BE2C (cell line): ENCODE measurements around the gene MRRF.

Experiments used
- DNase-seq: peaks from one replicate; pipeline ENCODE4 v3.0.0-alpha.2; 2020
- H3K27me3 ChIP-seq: fragments of 250-450 bp; sonication (Bioruptor Pico); 2 replicates; pipeline ENCODE4 v1.5.1; 2020; ENCODE audit warnings: mild to moderate bottlenecking
- H3K36me3 ChIP-seq: fragments of 250-450 bp; sonication (Bioruptor Pico); 2 replicates; pipeline ENCODE4 v1.5.1; 2020; ENCODE audit warnings: mild to moderate bottlenecking
- H3K4me1 ChIP-seq: fragments of 250-450 bp; sonication (Bioruptor Pico); 2 replicates; pipeline ENCODE4 v1.5.1; 2020
- H3K4me3 ChIP-seq: 2 replicates; pipeline ENCODE4 v1.5.1; 2011; ENCODE audit warnings: low read depth, low read length
- H3K9me3 ChIP-seq: fragments of 250-450 bp; sonication (Bioruptor Pico); 2 replicates; pipeline ENCODE4 v1.5.1; 2020
- TF ChIP-seq, protein P1 (sequence below): IDR thresholded peaks from 2 replicates; pipeline ENCODE4 v1.5.1; 2012; ENCODE audit warnings: mild to moderate bottlenecking, low read depth, low read length

The MRRF gene

DNA sequence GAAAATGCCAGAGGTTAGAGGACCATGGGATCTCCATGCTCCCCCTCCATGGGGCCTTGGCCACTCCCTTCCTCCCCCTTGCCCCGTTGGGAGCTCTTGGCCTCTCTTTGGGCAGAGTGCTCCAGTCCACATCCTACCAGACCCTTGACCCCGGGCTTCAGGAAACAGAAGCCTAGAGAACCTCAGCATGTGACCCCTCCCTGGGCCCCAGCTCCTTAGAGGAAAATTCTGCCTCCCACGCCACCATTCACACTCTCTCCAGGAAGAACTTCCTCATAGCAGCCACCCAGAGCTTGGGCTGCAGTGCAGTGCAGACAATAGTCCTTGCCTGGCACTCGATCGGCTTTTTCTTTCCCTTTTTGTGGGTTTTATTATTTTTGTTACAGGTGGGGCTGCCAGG, 41.9 kb upstream of the MRRF start:
- TF ChIP-seq, protein P1, sequence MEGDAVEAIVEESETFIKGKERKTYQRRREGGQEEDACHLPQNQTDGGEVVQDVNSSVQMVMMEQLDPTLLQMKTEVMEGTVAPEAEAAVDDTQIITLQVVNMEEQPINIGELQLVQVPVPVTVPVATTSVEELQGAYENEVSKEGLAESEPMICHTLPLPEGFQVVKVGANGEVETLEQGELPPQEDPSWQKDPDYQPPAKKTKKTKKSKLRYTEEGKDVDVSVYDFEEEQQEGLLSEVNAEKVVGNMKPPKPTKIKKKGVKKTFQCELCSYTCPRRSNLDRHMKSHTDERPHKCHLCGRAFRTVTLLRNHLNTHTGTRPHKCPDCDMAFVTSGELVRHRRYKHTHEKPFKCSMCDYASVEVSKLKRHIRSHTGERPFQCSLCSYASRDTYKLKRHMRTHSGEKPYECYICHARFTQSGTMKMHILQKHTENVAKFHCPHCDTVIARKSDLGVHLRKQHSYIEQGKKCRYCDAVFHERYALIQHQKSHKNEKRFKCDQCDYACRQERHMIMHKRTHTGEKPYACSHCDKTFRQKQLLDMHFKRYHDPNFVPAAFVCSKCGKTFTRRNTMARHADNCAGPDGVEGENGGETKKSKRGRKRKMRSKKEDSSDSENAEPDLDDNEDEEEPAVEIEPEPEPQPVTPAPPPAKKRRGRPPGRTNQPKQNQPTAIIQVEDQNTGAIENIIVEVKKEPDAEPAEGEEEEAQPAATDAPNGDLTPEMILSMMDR, result no peak
- DNase-seq, result no peak
- no peaks in the 10 kb centered on the region for H3K36me3 ChIP-seq
- H3K9me3 ChIP-seq, result peaks cover 6% of the 10 kb centered on the region; the same call in 1 of the 2 replicates
- peaks cover 99% of the 10 kb centered on the region for H3K27me3 ChIP-seq
- H3K4me1 ChIP-seq, result no peaks in the 10 kb centered on the region
- H3K4me3 ChIP-seq, result no peak overlapping the region

DNA sequence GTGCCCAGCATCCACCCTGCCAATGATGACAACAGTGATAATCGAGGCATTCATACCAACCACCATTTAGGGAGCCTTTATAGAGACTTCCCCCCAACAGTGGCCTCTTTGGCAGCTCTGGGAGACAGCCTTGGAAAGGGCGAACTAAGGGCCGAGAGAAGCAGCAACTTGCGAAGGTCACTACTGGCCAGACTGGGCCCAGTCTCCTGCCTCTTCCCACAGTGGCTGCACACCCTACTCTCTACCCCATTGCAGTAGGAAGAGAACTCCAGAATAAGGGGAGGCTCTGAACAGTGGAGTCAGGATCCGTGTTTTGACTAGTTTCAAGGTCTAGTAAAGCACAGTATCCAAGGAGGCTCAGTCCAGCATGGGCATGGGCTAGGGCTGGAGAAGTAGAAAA, 41.2 kb upstream of the MRRF start:
- peaks cover 97% of the 10 kb centered on the region for H3K27me3 ChIP-seq
- H3K4me1 ChIP-seq, result no peaks in the 10 kb centered on the region
- no peak overlapping the region for H3K4me3 ChIP-seq
- DNase-seq, result no peak
- TF ChIP-seq, protein P1, result no peak
- peaks cover 6% of the 10 kb centered on the region; the same call in 1 of the 2 replicates for H3K9me3 ChIP-seq
- H3K36me3 ChIP-seq, result no peaks in the 10 kb centered on the region

DNA sequence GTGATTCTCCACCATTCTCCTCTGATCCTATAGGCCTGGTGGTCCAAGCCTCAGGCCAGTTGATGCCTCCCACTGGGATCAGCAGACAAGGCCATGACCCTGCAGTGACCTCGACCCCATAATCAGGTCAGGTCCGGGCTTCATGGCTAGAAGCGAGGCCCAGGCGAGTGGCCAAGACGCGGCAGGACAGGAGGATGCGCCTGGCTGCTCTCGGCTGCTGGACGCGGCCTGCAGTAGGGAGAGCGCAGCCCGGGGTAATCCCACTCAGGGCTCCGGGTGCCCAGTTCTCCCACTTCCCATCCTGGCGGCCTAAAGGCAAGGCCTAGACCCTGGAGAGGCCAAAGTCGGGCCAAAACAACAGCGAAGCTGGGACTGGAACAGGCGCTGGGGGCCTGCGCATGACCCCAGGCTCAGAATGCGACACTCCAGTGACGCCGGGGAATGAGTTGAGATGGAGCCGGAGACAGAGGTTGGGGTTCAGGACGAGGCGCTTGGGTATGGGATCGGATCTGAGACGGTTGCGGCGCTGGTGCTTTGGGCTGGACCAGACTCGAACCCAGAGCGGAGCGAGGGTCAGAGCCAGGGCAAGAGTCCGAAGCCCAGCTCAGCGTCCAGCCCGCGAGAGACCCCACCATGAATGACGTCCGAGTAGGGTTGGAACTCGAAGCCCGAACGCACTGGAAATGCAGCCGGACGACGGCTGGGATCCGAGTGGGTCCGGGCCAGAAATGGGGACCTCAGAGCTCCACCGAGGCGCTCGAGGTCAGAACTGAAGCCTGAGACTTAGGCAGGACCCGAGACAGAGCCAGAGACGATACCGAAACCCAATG, 39.2 kb upstream of the MRRF start:
- DNase-seq, result no peak
- peaks cover 97% of the 10 kb centered on the region for H3K27me3 ChIP-seq
- TF ChIP-seq, protein P1, result no peak
- H3K4me3 ChIP-seq, result no peak overlapping the region
- H3K9me3 ChIP-seq, result peaks cover 6% of the 10 kb centered on the region
- no peaks in the 10 kb centered on the region for H3K36me3 ChIP-seq
- no peaks in the 10 kb centered on the region for H3K4me1 ChIP-seq

DNA sequence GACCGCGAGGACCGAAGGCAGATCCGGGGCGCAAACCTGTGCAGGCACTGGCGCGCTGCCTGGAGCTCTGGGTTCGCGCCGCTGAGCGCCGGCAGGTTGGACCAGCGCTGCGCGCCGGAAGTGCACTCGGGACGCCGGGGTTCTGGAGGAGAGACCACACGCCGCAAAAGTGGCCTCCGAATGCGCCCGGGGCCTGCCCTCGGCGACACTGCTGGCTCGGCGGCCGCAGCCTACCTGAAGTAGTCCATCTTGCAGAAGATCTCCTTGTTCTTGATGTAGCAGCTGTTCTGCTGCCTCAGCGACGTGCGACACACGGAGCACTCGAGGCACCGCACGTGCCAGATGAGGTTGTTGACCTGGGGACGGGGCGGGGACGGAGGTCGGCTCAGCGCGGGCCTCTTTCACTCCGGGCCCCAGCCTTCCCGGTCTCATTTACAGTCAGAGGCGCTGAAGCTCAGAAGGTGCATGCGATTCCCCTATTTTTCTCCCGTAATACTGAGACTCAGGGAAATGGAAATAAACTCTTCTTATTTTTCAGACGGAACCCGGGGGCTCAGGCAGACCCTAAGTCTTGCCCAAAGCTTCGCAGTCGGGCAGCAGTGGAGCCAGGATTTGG, 38.4 kb upstream of the MRRF start:
- H3K4me3 ChIP-seq, result no peak overlapping the region
- H3K36me3 ChIP-seq, result no peaks in the 10 kb centered on the region
- peaks cover 97% of the 10 kb centered on the region for H3K27me3 ChIP-seq
- DNase-seq, result no peak
- H3K9me3 ChIP-seq, result peaks cover 6% of the 10 kb centered on the region
- TF ChIP-seq, protein P1, result no peak
- no peaks in the 10 kb centered on the region for H3K4me1 ChIP-seq

DNA sequence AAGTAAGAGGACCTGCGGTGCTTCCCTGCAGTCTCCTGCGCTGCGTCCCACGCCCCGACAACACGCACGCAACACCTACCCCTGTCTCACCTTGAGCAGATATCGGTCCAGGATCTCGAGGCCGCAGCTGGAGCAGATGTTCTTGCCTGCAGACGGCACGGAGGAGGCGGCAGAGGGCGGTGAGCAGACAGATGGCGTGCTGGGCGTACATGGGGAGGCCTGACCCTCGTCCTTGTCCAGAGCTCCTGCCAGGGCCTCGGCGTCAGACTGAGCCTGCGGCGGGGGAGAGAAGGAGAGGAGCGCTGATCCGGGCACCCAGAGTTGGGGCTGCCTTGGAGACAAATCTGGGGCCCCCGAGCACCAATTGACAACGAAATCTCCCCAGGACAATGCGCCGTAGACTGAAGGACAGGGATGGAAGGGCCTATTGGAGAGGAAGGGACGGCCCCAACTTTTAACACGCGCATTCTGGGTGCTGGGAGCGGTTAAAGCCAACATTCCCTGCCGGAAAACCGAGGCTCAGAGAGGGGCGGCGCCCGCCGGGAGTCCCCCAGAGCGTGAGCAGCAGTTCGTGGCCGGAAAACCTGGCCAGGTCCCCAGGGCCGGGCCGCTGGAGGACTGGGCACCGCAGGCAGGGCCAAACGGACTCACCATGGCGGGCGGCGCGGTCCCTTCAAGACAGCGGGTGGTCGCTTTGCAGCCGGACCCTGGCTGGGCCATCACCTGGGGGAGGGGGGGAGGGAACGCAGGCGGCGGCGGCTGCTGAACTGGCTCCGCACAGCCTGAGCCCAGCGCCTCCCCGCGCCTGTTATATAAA, 37.7 kb upstream of the MRRF start:
- no peak overlapping the region for H3K4me3 ChIP-seq
- no peaks in the 10 kb centered on the region for H3K4me1 ChIP-seq
- peaks cover 97% of the 10 kb centered on the region for H3K27me3 ChIP-seq
- H3K9me3 ChIP-seq, result peaks cover 6% of the 10 kb centered on the region
- H3K36me3 ChIP-seq, result no peaks in the 10 kb centered on the region
- TF ChIP-seq, protein P1, result no peak
- no peak for DNase-seq
